ENCODE results near the gene FAF1. TPM values are rescaled to one million over a fixed set of nuclear protein-coding genes. Genes with fewer than 3 reads are reported as not detected.

FAF1 gene
- total RNA-seq, 1 experiment from 2014 or later, result 14.7 TPM

- Histone ChIP-seq H3K9ac (ENCODE audit: low read length) (no peak overlapping the region), H3K36me3 (ENCODE audit: low read depth, low read length) (no peaks in the 10 kb centered on the region), H3K4me1 (ENCODE audit: insufficient read depth, low read length) (no peaks in the 10 kb centered on the region), H3K9me2 (replicated peaks; ENCODE audit: low read length) (no peaks in the 10 kb centered on the region), H2AFZ (ENCODE audit: low read length) (no peak overlapping the region), H3K4me2 (ENCODE audit: low read length) (no peak overlapping the region), H3K27me3 (ENCODE audit: low read length) (no peaks in the 10 kb centered on the region), H3F3A (ENCODE audit: low read length, unreplicated experiment) (no peaks in the 10 kb centered on the region), H3K4me3 (ENCODE audit: low read length) (no peak overlapping the region), H4K20me1 (ENCODE audit: low read length) (no peaks in the 10 kb centered on the region), H3K9me3 (ENCODE audit: low read length) (no peaks in the 10 kb centered on the region), H3K27ac (ENCODE audit: low read length) (no peak overlapping the region), H3K79me2 (ENCODE audit: low read length) (peaks cover 25% of the 10 kb centered on the region)
- DNase-seq, result no peak
- no TSS peak for BruUV-seq (replicated peaks)
- CTCF ChIA-PET, result no interaction called here
- POLR2A ChIA-PET (ENCODE audit: unreplicated experiment), result no interaction called here
- ATAC-seq, result no peak
- intact Hi-C loops (cut with micrococcal nuclease), result no loop called here
- no peak for TF ChIP-seq EZH2 (IDR thresholded peaks at IDR 0.05; ENCODE audit: low read length, unreplicated experiment)
- no peak for TF ChIP-seq CTCF (conservative IDR thresholded peaks at IDR 0.05; ENCODE audit: low read depth, low read length)
- no peak for TF ChIP-seq EZH2phosphoT487 (IDR thresholded peaks at IDR 0.05; ENCODE audit: borderline replicate concordance, low read length)
Measured at GRCh38 chr1:50852889-50853288, 107.2 kb downstream of the FAF1 start.

GRCh38 chr1:50851466-50851865, 108.6 kb downstream of the FAF1 start:
- Histone ChIP-seq H3K36me3 (ENCODE audit: low read depth, low read length) (no peaks in the 10 kb centered on the region), H3K4me3 (ENCODE audit: low read length) (no peak overlapping the region), H3K27me3 (ENCODE audit: low read length) (no peaks in the 10 kb centered on the region), H3K79me2 (ENCODE audit: low read length) (peaks cover 31% of the 10 kb centered on the region), H2AFZ (ENCODE audit: low read length) (no peak overlapping the region), H3F3A (ENCODE audit: low read length, unreplicated experiment) (no peaks in the 10 kb centered on the region), H3K4me1 (ENCODE audit: insufficient read depth, low read length) (no peaks in the 10 kb centered on the region), H3K4me2 (ENCODE audit: low read length) (no peak overlapping the region), H3K9me3 (ENCODE audit: low read length) (no peaks in the 10 kb centered on the region), H3K9ac (ENCODE audit: low read length) (no peak overlapping the region), H3K9me2 (replicated peaks; ENCODE audit: low read length) (no peaks in the 10 kb centered on the region), H3K27ac (ENCODE audit: low read length) (no peak overlapping the region), H4K20me1 (ENCODE audit: low read length) (no peaks in the 10 kb centered on the region)
- no peak for TF ChIP-seq EZH2phosphoT487 (IDR thresholded peaks at IDR 0.05; ENCODE audit: borderline replicate concordance, low read length)
- no peak for TF ChIP-seq EZH2 (IDR thresholded peaks at IDR 0.05; ENCODE audit: low read length, unreplicated experiment)
- no peak for TF ChIP-seq CTCF (conservative IDR thresholded peaks at IDR 0.05; ENCODE audit: low read depth, low read length)
- no peak for ATAC-seq
- no TSS peak for BruUV-seq (replicated peaks)
- DNase-seq, result no peak
- ChIA-PET POLR2A (ENCODE audit: unreplicated experiment) (no interaction called here), CTCF (no interaction called here)
- intact Hi-C loops (cut with micrococcal nuclease), result no loop called here

- Histone ChIP-seq H3K79me2 (ENCODE audit: low read length) (peaks cover 27% of the 10 kb centered on the region), H3K27me3 (ENCODE audit: low read length) (no peaks in the 10 kb centered on the region), H3K9me2 (replicated peaks; ENCODE audit: low read length) (no peaks in the 10 kb centered on the region), H2AFZ (ENCODE audit: low read length) (no peak overlapping the region), H3K9me3 (ENCODE audit: low read length) (no peaks in the 10 kb centered on the region), H3K4me3 (ENCODE audit: low read length) (no peak overlapping the region), H3K36me3 (ENCODE audit: low read depth, low read length) (no peaks in the 10 kb centered on the region), H3K4me1 (ENCODE audit: insufficient read depth, low read length) (no peaks in the 10 kb centered on the region), H4K20me1 (ENCODE audit: low read length) (no peaks in the 10 kb centered on the region), H3K9ac (ENCODE audit: low read length) (no peak overlapping the region), H3K4me2 (ENCODE audit: low read length) (no peak overlapping the region), H3F3A (ENCODE audit: low read length, unreplicated experiment) (no peaks in the 10 kb centered on the region), H3K27ac (ENCODE audit: low read length) (no peak overlapping the region)
- intact Hi-C loops (cut with micrococcal nuclease), result no loop called here
- DNase-seq, result no peak
- TF ChIP-seq EZH2 (IDR thresholded peaks at IDR 0.05; ENCODE audit: low read length, unreplicated experiment) (no peak), EZH2phosphoT487 (IDR thresholded peaks at IDR 0.05; ENCODE audit: borderline replicate concordance, low read length) (no peak), CTCF (conservative IDR thresholded peaks at IDR 0.05; ENCODE audit: low read depth, low read length) (no peak)
- CTCF ChIA-PET, result no interaction called here
- no TSS peak for BruUV-seq (replicated peaks)
- POLR2A ChIA-PET (ENCODE audit: unreplicated experiment), result no interaction called here
- ATAC-seq, result no peak
Measured at GRCh38 chr1:50851034-50851433, 109.0 kb downstream of the FAF1 start.

Measured in PC-3 (cell line).